SU-DHL-6 (cell line): ENCODE measurements around the gene ZNF423.

Source experiments
- CTCF ChIP-seq: fragments of 200-600 bp; sonication (generic); IDR thresholded peaks from one replicate; pipeline ENCODE4 v1.5.1; 2017; ENCODE audit warnings: antibody characterized with exemption, mild to moderate bottlenecking, low read length, moderate library complexity; ENCODE audit not compliant: insufficient read depth, poor library complexity, severe bottlenecking
- EZH2phosphoT487 ChIP-seq: fragments of 200-600 bp; sonication (generic), shearing (Covaris generic); conservative IDR thresholded peaks from 2 replicates; pipeline ENCODE4 v1.6.1; 2018; ENCODE audit warnings: mild to moderate bottlenecking, antibody characterized with exemption, low read length, moderate library complexity, mixed read lengths

- TF ChIP-seq CTCF: no peak
- TF ChIP-seq EZH2phosphoT487: no peak
Measured at GRCh38 chr16:49524947-49525315, 331.0 kb downstream of the ZNF423 start.
